Measurements from ENCODE around the gene LANCL2.

LANCL2 gene

GRCh38 chr7:55475855-55476803 is 111.0 kb downstream of the LANCL2 start:
- DNase-seq, result peak in 10 of 42 donors; percentile 20 to 52 (median 40)
- intact Hi-C loops (cut with DNase I), result no loop called here

- DNase-seq, result peak in 4 of 42 donors; percentile 18 to 33 (median 31)
- intact Hi-C loops (cut with DNase I), result no loop called here
Measured at GRCh38 chr7:55476852-55477780, 112.0 kb downstream of the LANCL2 start.

GRCh38 chr7:55477781-55478374 is 112.7 kb downstream of the LANCL2 start:
- intact Hi-C loops (cut with DNase I), result no loop called here
- peak in 5 of 42 donors; percentile 1 to 30 (median 19) for DNase-seq

GRCh38 chr7:55478700-55479099 is 113.6 kb downstream of the LANCL2 start:
- peak in 3 of 42 donors; percentile 2 to 32 (median 24) for DNase-seq
- intact Hi-C loops (cut with DNase I), result no loop called here

- DNase-seq, result peak in 4 of 42 donors; percentile 0 to 27 (median 12)
- intact Hi-C loops (cut with DNase I), result no loop called here
Measured at GRCh38 chr7:55481155-55481554, 116.0 kb downstream of the LANCL2 start.

GRCh38 chr7:55483046-55483445 is 117.9 kb downstream of the LANCL2 start:
- DNase-seq, result peak in 6 of 42 donors; percentile 1 to 29 (median 8)
- intact Hi-C loops (cut with DNase I), result no loop called here
